GM21381 (cell line): Measurements from ENCODE around the gene MLEC.

Experiments used
- ATAC-seq: cut with Tn5 transposase; IDR thresholded peaks from one replicate; pipeline ENCODE4 v1.9.1; 2021; ENCODE audit warnings: mild to moderate bottlenecking, moderate library complexity; ENCODE audit not compliant: unreplicated experiment

MLEC gene

GRCh38 chr12:120690083-120690450, 3.1 kb downstream of the MLEC start:
- ATAC-seq = no peak

GRCh38 chr12:120690978-120691377, 4.0 kb downstream of the MLEC start:
- ATAC-seq = no peak

- ATAC-seq = no peak
Observed at GRCh38 chr12:120692524-120693033, 5.6 kb downstream of the MLEC start.

- ATAC-seq = no peak
Observed at GRCh38 chr12:120693848-120694247, 6.9 kb downstream of the MLEC start.

- ATAC-seq = no peak
Observed at GRCh38 chr12:120696626-120697025, 9.7 kb downstream of the MLEC start.

GRCh38 chr12:120697344-120697743, 10.4 kb downstream of the MLEC start:
- ATAC-seq = no peak

- ATAC-seq = no peak
Observed at GRCh38 chr12:120698665-120699064, 11.7 kb downstream of the MLEC start.

GRCh38 chr12:120699553-120699952, 12.6 kb downstream of the MLEC start:
- ATAC-seq = no peak

GRCh38 chr12:120700886-120701285, 13.9 kb downstream of the MLEC start:
- ATAC-seq = no peak

GRCh38 chr12:120702637-120703036, 15.7 kb downstream of the MLEC start:
- no peak for ATAC-seq

- no peak for ATAC-seq
Observed at GRCh38 chr12:120703311-120703942, 16.5 kb downstream of the MLEC start.

- ATAC-seq = no peak
Observed at GRCh38 chr12:120705618-120706017, 18.7 kb downstream of the MLEC start.

- ATAC-seq = no peak
Observed at GRCh38 chr12:120706029-120706428, 19.1 kb downstream of the MLEC start.

- ATAC-seq = no peak
Observed at GRCh38 chr12:120708651-120709050, 21.7 kb downstream of the MLEC start.

GRCh38 chr12:120710031-120710804, 23.3 kb downstream of the MLEC start, which contains the start of gene UNC119B:
TSS of gene UNC119B (plus strand) at chr12:120710458. CDS start at chr12:120710475, 17 bp downstream.
- peak; percentile 69 for ATAC-seq

GRCh38 chr12:120710805-120711296, 23.9 kb downstream of the MLEC start:
- ATAC-seq = peak; percentile 29

- no peak for ATAC-seq
Observed at GRCh38 chr12:120711411-120711810, 24.5 kb downstream of the MLEC start.

GRCh38 chr12:120712610-120713009, 25.7 kb downstream of the MLEC start:
- ATAC-seq = no peak

GRCh38 chr12:120713861-120714482, 27.0 kb downstream of the MLEC start:
- ATAC-seq = no peak

GRCh38 chr12:120718055-120718454, 31.1 kb downstream of the MLEC start:
- ATAC-seq = no peak

- ATAC-seq = no peak
Observed at GRCh38 chr12:120719072-120719471, 32.1 kb downstream of the MLEC start.
